ENCODE data around the gene CPB2. TPM values are rescaled to one million over a fixed set of nuclear protein-coding genes. Genes with fewer than 3 reads are reported as not detected.

CPB2 gene
- total RNA-seq, 2 donors from 2014 or later = 1.8 TPM; not detected in 1

GRCh38 chr13:46058268-46058667, 46.6 kb downstream of the CPB2 start:
- WGBS, 2 donors = 54 to 62% methylated on average over 3 of the region's 3 CpGs
- TF ChIP-seq POLR2A (IDR thresholded peaks at IDR 0.05) = no peak
- TF ChIP-seq CTCF (IDR thresholded peaks at IDR 0.05) = no peak
- no peaks in the 10 kb centered on the region for H3K36me3 ChIP-seq (replicated peaks in 1 of 2; ENCODE audit: insufficient read depth in 1 of 2, low read depth in 2 of 2)

GRCh38 chr13:46057256-46058015, 47.4 kb downstream of the CPB2 start:
- intact Hi-C loops (cut with DNase I) = loop anchor here (10.0 kb wide), 1 partner anchor 67 kb away; no protein-coding TSS in a partner anchor
- no peaks in the 10 kb centered on the region for H3K36me3 ChIP-seq (replicated peaks in 1 of 2; ENCODE audit: insufficient read depth in 1 of 2, low read depth in 2 of 2)
- H3K27me3 ChIP-seq = peaks cover 0 to 4% of the 10 kb centered on the region in 2 donors
- no peak for TF ChIP-seq POLR2A (IDR thresholded peaks at IDR 0.05)
- no peak for TF ChIP-seq CTCF (IDR thresholded peaks at IDR 0.05)
- 61% methylated on average over 5 of the region's 5 CpGs for WGBS, 2 donors
- no peak overlapping the region for H3K27ac ChIP-seq
- no peak overlapping the region for H3K4me3 ChIP-seq
- ATAC-seq (no peak), DNase-seq (no peak)
- no peaks in the 10 kb centered on the region for H3K9me3 ChIP-seq
- H3K4me1 ChIP-seq = peaks cover 8% of the 10 kb centered on the region

More at GRCh38 chr13:46058268-46058667, 46.6 kb downstream of the CPB2 start:
- intact Hi-C loops (cut with DNase I) = loop anchor here (10.0 kb wide), 1 partner anchor 67 kb away; no protein-coding TSS in a partner anchor
- no peaks in the 10 kb centered on the region for H3K9me3 ChIP-seq
- no peak overlapping the region for H3K4me3 ChIP-seq
- H3K27ac ChIP-seq = no peak overlapping the region
- peaks cover 0 to 4% of the 10 kb centered on the region in 2 donors for H3K27me3 ChIP-seq
- peaks cover 4% of the 10 kb centered on the region for H3K4me1 ChIP-seq
- DNase-seq (no peak), ATAC-seq (no peak)

GRCh38 chr13:46053162-46054012, 51.4 kb downstream of the CPB2 start:
- TF ChIP-seq CTCF (IDR thresholded peaks at IDR 0.05) = no peak
- TF ChIP-seq POLR2A (IDR thresholded peaks at IDR 0.05) = no peak
- Histone ChIP-seq H3K4me3 (peak overlapping the region; percentile 8 to 89), H3K4me1 (peaks cover 27% of the 10 kb centered on the region), H3K27ac (peak overlapping the region in 3 of 4 donors; percentile 77 to 94 (median 91)), H3K9me3 (no peaks in the 10 kb centered on the region), H3K27me3 (peaks cover 0 to 4% of the 10 kb centered on the region in 2 donors), H3K36me3 (replicated peaks in 1 of 2; ENCODE audit: insufficient read depth in 1 of 2, low read depth in 2 of 2) (no peaks in the 10 kb centered on the region)
- no peak for DNase-seq
- ATAC-seq = no peak
- intact Hi-C loops (cut with DNase I) = loop anchor here (10.0 kb wide), 1 partner anchor 71 kb away; no protein-coding TSS in a partner anchor
- WGBS, 2 donors = 14 to 23% methylated on average over 18 of the region's 18 CpGs

- WGBS, 2 donors = 0% methylated on average over 57 of the region's 57 CpGs
- Histone ChIP-seq H3K9me3 (no peaks in the 10 kb centered on the region), H3K27me3 (peaks cover 0 to 4% of the 10 kb centered on the region in 2 donors), H3K36me3 (replicated peaks in 1 of 2; ENCODE audit: insufficient read depth in 1 of 2, low read depth in 2 of 2) (no peaks in the 10 kb centered on the region), H3K4me3 (peak within 1 kb of the TSS; percentile 69 to 89), H3K27ac (peak within 1 kb of the TSS; percentile 12 to 94 (median 84)), H3K4me1 (peaks cover 27% of the 10 kb centered on the region)
- TF ChIP-seq CTCF (IDR thresholded peaks at IDR 0.05) (peak in 6 of 7 experiments; percentile 10 to 79 (median 64)), POLR2A (IDR thresholded peaks at IDR 0.05) (peak; percentile 34 to 84 (median 82))
- peak; percentile 100 for ATAC-seq
- intact Hi-C loops (cut with DNase I) = loop anchor here (10.0 kb wide), 1 partner anchor 72 kb away; no protein-coding TSS in a partner anchor
- peak; percentile 92 to 97 (median 94) for DNase-seq
These were observed 52.3 kb downstream of the CPB2 start, which contains the start of gene ZC3H13 for GRCh38 chr13:46052319-46053161. TSS of gene ZC3H13 (minus strand) at chr13:46052746. CDS start at chr13:46045507, 7,239 bp downstream.
